ENCODE data around the gene SAMD7.

SAMD7 gene

GRCh38 chr3:169966951-169967915 lies 55.9 kb downstream of the SAMD7 start:
- peak; percentile 55 for DNase-seq

GRCh38 chr3:169968224-169968885 lies 57.0 kb downstream of the SAMD7 start:
- DNase-seq, result no peak

- no peak for DNase-seq
Observed at GRCh38 chr3:169969174-169970095, 58.1 kb downstream of the SAMD7 start.

GRCh38 chr3:169970847-169971246 lies 59.5 kb downstream of the SAMD7 start:
- DNase-seq, result no peak

- no peak for DNase-seq
Observed at GRCh38 chr3:169971522-169971921, 60.1 kb downstream of the SAMD7 start.

GRCh38 chr3:169980055-169980454 lies 68.7 kb downstream of the SAMD7 start:
- DNase-seq, result no peak

- DNase-seq, result no peak
Observed at GRCh38 chr3:169984292-169984691, 72.9 kb downstream of the SAMD7 start.
